HG02970 (cell line): Measurements from ENCODE around the gene TGIF2LY.
"Not testable (repeated sequence)": the region's sequence is repeated elsewhere in the genome, so short reads cannot be mapped to it uniquely, and the experiment has no call there.

Source experiments
- ATAC-seq: cut with Tn5 transposase; IDR thresholded peaks from one replicate; pipeline ENCODE4 v1.9.1; 2021; ENCODE audit warnings: mild to moderate bottlenecking, moderate library complexity, moderate number of reproducible peaks; ENCODE audit not compliant: unreplicated experiment, low FRiP score

TGIF2LY gene

DNA sequence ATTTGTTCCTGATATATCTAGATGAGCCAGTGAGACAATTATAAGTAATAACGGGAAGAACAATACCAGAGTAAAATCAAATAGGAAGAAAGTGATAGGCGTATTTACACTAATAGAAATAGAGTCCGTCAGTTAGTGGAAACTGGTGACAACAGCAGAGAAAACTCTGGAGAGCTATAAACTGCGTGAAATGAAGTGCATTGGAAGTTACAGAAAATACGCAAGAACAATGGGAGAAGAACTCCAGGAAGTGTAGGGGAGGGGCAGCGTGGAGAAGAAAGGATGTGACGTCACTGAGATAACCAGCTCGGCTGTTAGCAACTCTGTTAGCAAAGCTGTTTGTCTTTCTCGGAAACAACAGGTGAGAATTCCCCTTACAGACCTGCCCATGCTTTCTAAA lies at the start of gene TGIF2LY:
TSS of gene TGIF2LY (plus strand) at position 301 of the 400 bp plus-strand sequence. CDS start 178 bp downstream, outside the sequence.
- ATAC-seq = not testable (repeated sequence)
